ENCODE results near the gene NOTCH2. TPM values are rescaled to one million over a fixed set of nuclear protein-coding genes. Genes with fewer than 3 reads are reported as not detected.

Gene NOTCH2
- total and polyA plus RNA-seq, 10 of the 15 experiments (the other 5 are each of a cell fraction or from before 2014, with no cell fraction given) = 0.02 to 2.0 (median 0.62) TPM; not detected in 1

DNA sequence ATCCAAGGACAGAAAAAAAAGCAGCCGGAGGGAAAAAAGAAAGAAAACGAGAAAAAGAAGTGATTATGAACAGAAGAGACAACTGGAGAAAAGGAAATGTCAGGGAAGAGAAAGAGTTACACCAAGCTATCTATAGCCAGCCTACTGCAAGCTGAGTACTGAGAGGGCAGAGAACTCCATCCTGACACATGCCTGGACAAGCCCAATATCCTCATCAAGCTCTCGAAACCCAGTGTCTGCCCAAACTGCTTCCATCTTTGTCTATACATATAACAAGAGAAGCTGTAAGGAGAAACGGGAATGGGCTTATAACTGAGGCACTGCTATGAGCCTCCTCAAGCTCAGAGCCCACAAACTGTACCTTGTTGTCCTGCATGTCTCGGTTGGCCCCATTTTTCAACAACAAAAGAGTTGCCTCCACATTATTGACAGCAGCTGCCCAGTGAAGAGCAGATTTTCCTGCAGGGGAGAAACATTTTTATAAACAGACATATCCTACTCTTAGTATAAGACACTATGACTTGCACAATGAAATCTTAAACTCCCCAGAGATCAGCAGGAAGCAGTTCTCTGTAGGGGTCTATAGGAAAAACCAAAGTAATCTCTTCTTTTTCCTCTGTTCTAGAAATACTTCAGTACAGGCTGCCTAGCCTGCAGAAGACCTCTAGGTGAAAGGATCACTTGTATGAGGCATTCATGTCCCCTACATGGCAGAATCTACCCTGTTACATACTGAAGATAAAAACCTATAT, 152.0 kb downstream of the NOTCH2 start (continued):
- TF ChIP-seq CEBPB (IDR thresholded peaks at IDR 0.05; ENCODE audit: borderline replicate concordance in 1 of 2, low read depth in 2 of 2, low read length in 2 of 2) (no peak), CREM (IDR thresholded peaks at IDR 0.05; ENCODE audit: low read depth) (no peak), JUND (IDR thresholded peaks at IDR 0.05; ENCODE audit: low read depth, low read length) (no peak), ZSCAN29 (IDR thresholded peaks at IDR 0.05) (no peak)

DNA sequence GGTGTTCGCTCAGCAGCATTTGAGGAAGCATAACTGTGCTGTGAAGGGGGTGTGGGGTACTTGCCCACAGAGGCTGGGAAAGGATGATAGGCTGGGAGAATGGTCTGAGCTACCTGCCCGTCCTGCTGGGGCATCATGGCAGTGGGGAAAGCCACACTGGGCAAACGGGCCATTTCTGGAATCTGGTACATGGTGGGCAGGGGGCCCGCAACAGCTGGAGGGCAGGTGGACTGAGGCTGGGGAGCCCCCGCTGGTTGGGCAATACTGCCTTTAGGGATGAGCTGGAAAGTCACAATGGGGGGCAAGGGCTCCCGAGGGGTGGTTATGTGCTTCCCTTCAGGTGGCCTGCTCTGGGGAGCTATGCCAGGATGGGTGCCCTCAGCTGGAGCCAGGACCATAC, 153.9 kb downstream of the NOTCH2 start:
- ATAC-seq (no peak), DNase-seq (ENCODE audit: low read depth, low spot score) (no peak), FAIRE-seq (no peak)
- in situ Hi-C loops (cut with MboI) (no loop called here), intact Hi-C loops (cut with micrococcal nuclease; ENCODE audit: unreplicated experiment) (no loop called here)
- Histone ChIP-seq H3K4me3 (no peak overlapping the region), H4K20me1 (ENCODE audit: control insufficient read depth, insufficient read depth) (no peaks in the 10 kb centered on the region), H3K79me2 (ENCODE audit: control insufficient read depth, insufficient read depth, low read length) (no peaks in the 10 kb centered on the region), H2AFZ (ENCODE audit: control insufficient read depth, low read depth, low read length) (no peak overlapping the region), H3K9ac (ENCODE audit: control insufficient read depth, insufficient read depth, low read length) (no peak overlapping the region), H3K9me3 (replicated peaks; ENCODE audit: control insufficient read depth, insufficient read depth, low read length) (no peaks in the 10 kb centered on the region; the same call in 2 of the 3 replicates), H3K4me1 (ENCODE audit: control insufficient read depth, insufficient read depth, low read length) (no peaks in the 10 kb centered on the region), H3K27me3 (replicated peaks in 1 of 2; ENCODE audit: control insufficient read depth in 2 of 2, insufficient read depth in 2 of 2, low read length in 1 of 2) (no peaks in the 10 kb centered on the region; a peak in 2 of 4 replicates), H3K27ac (ENCODE audit: control insufficient read depth, insufficient read depth) (no peak overlapping the region), H3K4me2 (ENCODE audit: control insufficient read depth, insufficient read depth) (no peak overlapping the region), H3K36me3 (ENCODE audit: control insufficient read depth in 2 of 2, insufficient read depth in 2 of 2, low read length in 1 of 2) (no peaks in the 10 kb centered on the region)
- ChIA-PET CTCF (no interaction called here), SMC1A (ENCODE audit: uncharacterized antibody, unreplicated experiment) (no interaction called here), RAD21 (ENCODE audit: unreplicated experiment) (no interaction called here), POLR2A (no interaction called here)
- BruUV-seq (replicated peaks) = no TSS peak
- WGBS (ENCODE audit: insufficient coverage, insufficient replicate concordance, low lambda C conversion rate, missing lambda C conversion rate) = 74% methylated on average over 6 of the region's 6 CpGs
- no peak for TF ChIP-seq RELA (IDR thresholded peaks at IDR 0.05; ENCODE audit: borderline replicate concordance, partially characterized antibody)
- no peak for TF ChIP-seq HCFC1 (IDR thresholded peaks at IDR 0.05; ENCODE audit: low read length)

DNA sequence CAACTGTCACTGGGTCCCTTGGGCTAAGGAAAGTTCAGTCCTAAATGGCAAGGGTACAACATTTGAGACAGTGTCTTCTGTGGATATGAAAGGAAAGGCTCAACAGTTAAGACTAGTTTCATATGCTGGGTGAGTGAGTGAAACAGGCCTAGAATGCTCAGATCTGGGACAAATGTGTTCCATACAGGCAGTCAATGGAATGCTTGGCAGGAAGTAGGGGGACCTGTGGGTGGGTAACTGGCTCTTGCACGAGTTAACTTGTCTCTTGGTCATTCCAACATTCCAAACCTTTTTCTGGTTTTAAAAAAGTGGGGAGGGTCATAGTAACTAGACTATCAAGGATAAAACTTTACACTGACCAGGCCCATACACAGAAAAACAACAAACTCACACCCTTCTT, 155.4 kb downstream of the NOTCH2 start:
- H3K36me3 ChIP-seq (ENCODE audit: control insufficient read depth in 2 of 2, insufficient read depth in 2 of 2, low read length in 1 of 2) = no peaks in the 10 kb centered on the region
- H3K4me2 ChIP-seq (ENCODE audit: control insufficient read depth, insufficient read depth) = no peak overlapping the region
- H3K9ac ChIP-seq (ENCODE audit: control insufficient read depth, insufficient read depth, low read length) = no peak overlapping the region
- H3K27ac ChIP-seq (ENCODE audit: control insufficient read depth, insufficient read depth) = no peak overlapping the region
- no peaks in the 10 kb centered on the region for H3K79me2 ChIP-seq (ENCODE audit: control insufficient read depth, insufficient read depth, low read length)
- ChIA-PET SMC1A (ENCODE audit: uncharacterized antibody, unreplicated experiment) (no interaction called here), RAD21 (ENCODE audit: unreplicated experiment) (no interaction called here), CTCF (no interaction called here), POLR2A (no interaction called here)
- H3K27me3 ChIP-seq (replicated peaks in 1 of 2; ENCODE audit: control insufficient read depth in 2 of 2, insufficient read depth in 2 of 2, low read length in 1 of 2) = no peaks in the 10 kb centered on the region; a peak in 2 of 4 replicates
- DNase-seq (ENCODE audit: low read depth, low spot score) (no peak), FAIRE-seq (no peak), ATAC-seq (no peak)
- H3K4me3 ChIP-seq = no peak overlapping the region
- H3K4me1 ChIP-seq (ENCODE audit: control insufficient read depth, insufficient read depth, low read length) = no peaks in the 10 kb centered on the region
- H4K20me1 ChIP-seq (ENCODE audit: control insufficient read depth, insufficient read depth) = no peaks in the 10 kb centered on the region
- in situ Hi-C loops (cut with MboI) = no loop called here
- intact Hi-C loops (cut with micrococcal nuclease; ENCODE audit: unreplicated experiment) = no loop called here
- no peaks in the 10 kb centered on the region; the same call in 2 of the 3 replicates for H3K9me3 ChIP-seq (replicated peaks; ENCODE audit: control insufficient read depth, insufficient read depth, low read length)
- no peak overlapping the region for H2AFZ ChIP-seq (ENCODE audit: control insufficient read depth, low read depth, low read length)
- no TSS peak for BruUV-seq (replicated peaks)
- TF ChIP-seq ZNF207 (IDR thresholded peaks at IDR 0.05; ENCODE audit: borderline replicate concordance) = no peak
- TF ChIP-seq ASH2L (IDR thresholded peaks at IDR 0.05; ENCODE audit: borderline replicate concordance, low read depth) = no peak
- TF ChIP-seq LARP7 (IDR thresholded peaks at IDR 0.05) = no peak
- 67% methylated on average over 1 of the region's 1 CpG for WGBS (ENCODE audit: insufficient coverage, insufficient replicate concordance, low lambda C conversion rate, missing lambda C conversion rate)

All from GM12878 (cell line).